ENCODE measurements around the gene SORBS1.

The SORBS1 gene

DNA sequence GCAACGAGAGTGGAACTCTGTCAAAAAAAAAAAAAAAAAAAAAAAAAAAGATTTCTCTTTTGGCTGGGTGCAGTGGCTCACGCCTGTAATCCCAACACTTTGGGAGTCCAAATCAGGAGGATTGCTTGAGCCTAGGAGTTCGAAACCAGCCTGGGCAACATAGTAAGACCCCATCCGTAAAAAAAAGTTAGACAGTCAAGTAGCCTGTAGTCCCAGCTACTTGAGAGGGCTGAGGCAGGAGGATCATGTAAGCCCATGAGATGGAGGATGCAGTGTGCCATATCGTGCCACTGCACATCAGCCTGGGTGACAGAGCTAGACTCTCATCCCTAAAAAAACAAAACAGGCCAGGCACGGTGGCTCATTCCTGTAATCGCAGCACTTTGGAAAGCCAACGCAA, 295.6 kb downstream of the SORBS1 start:
- no peak for DNase-seq (ENCODE audit: low read depth)

DNA sequence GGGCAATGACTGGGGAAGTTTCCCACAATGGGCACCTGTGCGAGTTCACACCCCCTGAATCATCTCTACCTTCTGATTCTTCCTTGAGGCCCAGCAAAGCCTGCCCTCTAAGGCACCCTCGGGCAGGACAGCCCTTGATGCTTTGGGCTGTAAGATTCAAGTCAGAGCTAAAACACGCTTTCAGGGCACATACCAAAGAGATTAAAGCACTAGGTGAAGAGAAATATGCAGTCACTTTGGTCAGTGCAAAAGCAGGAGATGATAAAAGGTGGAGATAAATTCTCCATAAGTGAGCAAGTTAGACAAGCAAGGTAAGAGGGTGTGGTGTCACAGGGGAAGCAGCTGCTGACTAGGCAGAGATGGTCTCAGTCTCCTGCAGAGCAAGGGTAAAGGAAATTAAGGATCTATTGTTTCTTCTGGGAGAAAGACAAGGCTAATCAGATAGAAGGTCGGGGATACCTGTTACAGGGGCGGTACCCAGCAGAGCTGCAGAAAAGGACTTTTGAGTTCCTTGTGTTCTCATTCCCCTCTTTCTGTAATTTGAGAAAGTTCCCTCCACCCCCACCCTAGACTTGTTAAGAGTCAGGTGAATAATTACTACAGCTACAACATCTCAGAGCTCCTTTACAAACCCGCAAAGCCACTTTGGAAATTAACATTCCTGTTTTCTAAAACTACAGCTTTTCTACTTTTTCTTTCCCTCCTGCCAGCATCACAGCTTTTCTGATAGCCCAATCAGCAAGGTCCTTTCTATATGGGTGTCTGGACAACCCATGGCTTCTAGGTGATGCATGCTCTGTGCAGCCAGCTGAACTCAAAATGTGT, 296.7 kb downstream of the SORBS1 start:
- no peak for DNase-seq (ENCODE audit: low read depth)

DNA sequence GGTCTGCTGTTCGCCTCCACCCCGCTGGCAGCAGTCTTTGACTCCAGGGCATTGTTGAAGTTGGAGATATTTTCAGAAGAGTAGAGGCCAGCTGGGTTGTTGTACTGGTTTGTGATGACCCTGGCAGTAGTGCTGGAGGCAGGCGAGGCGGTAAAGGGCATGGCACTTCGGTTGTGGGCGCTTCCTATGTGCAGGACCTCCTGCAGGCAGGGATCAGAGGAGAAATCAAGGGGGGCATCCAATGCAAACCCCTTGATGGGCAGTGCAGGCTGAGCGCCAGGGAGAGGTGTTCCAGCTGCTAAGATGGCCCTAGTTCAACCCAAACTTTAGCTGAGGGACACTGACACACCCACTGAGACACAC, 297.3 kb downstream of the SORBS1 start:
- DNase-seq (ENCODE audit: low read depth) = no peak

DNA sequence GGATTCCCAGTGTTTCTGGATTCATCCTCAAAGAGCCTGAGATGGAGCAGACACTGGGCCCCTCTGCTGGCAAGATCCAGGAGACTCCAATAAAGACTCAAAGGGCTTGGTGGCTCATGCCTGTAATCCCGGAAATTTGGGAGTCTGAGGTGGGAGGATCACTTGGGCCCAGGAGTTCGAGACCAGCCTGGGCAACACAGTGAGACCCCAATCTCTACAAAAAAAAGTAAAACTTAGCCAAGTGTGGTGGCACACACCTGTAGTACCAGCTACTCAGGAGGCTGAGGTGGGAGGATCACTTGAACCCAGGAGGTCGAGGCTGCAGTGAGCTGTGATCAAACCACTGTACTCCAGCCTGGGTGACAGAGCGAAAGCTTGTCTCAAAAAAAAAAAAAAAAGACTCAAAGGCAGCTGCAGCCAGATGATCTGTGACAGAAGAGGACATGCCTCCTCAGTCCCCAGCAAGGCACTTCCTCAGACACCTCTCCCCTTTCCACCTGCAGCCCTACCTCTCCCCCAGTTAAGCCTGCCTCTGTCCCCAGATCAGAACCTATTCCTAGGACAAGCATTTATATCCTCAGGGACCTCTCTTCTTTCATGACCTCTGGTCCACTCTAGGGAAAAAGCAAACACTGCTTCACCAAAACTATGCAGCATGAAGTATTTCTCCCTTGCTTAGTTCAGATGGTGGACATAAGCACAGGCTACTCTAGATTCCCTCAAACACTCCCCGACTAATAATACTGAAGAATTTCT, 298.2 kb downstream of the SORBS1 start:
- DNase-seq (ENCODE audit: low read depth) = no peak

DNA sequence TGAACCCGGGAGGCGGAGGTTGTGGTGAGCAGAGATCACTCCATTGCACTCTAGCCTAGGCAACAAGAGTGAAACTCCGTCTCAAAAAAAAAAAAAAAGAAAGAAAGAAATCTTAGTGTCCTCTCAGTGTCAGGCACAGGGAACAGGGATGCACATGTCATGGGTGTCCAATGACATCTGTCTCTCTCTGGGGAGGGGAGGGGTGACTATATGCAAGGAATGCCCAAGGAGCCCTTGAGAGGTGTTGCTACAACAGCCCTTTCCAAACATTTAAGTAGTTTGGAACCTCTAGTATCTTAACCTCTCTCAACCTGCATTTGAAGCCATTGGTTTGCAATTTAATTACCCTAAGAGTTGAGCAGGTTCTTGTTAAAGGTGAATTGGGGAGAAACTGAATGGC, 299.2 kb downstream of the SORBS1 start:
- DNase-seq (ENCODE audit: low read depth) = no peak

All from iris pigment epithelial cell (primary cell).